IMR-90 (cell line): ENCODE results near the gene PCDHGA8. TPM values are rescaled to one million over a fixed set of nuclear protein-coding genes. Genes with fewer than 3 reads are reported as not detected.
"Not testable (repeated sequence)": the region's sequence is repeated elsewhere in the genome, so short reads cannot be mapped to it uniquely, and the experiment has no call there.

Source experiments
- ATAC-seq: fragments of 200-7000 bp; cut with Tn5 transposase; 2 replicates; pipeline ENCODE4 v1.9.1; 2020; ENCODE audit warnings: low read depth, mild to moderate bottlenecking, moderate library complexity
- BruUV-seq: library from RNA; stranded (reverse); fragments of 400-500 nt; replicated peaks from 2 replicates; lab custom pipeline; 2021; lab: Mats Ljungman, UMichigan
- CTCF ChIA-PET: fragments of 300-600 bp; formaldehyde crosslinking; extraction: SDS; loops from one replicate; lab custom pipeline; 2021; ENCODE audit warnings: antibody characterized with exemption; lab: Yijun Ruan, JAX
- POLR2A ChIA-PET: fragments of 300-600 bp; sonication (Branson Sonifier 250); formaldehyde crosslinking; loops from one replicate; lab custom pipeline; 2022; ENCODE audit warnings: antibody characterized with exemption; ENCODE audit not compliant: unreplicated experiment; lab: Charles Lee
- DNase-seq: peaks from one replicate; pipeline ENCODE4 v3.0.0; 2013
- H2AFZ ChIP-seq: replicated peaks from 2 replicates; pipeline ENCODE3; 2013; ENCODE audit warnings: low read length, mild to moderate bottlenecking; ENCODE audit not compliant: poor library complexity
- H2AK5ac ChIP-seq: 2 replicates; pipeline ENCODE4 v1.6.1; 2013; ENCODE audit warnings: low read depth, low read length, inconsistent platforms
- H2AK9ac ChIP-seq: replicated peaks from 2 replicates; pipeline ENCODE3; 2013; ENCODE audit warnings: mild to moderate bottlenecking, low read depth, low read length, moderate library complexity; ENCODE audit not compliant: poor library complexity
- H2BK120ac ChIP-seq: 2 replicates; pipeline ENCODE4 v1.6.1; 2013; ENCODE audit warnings: low read depth, low read length, inconsistent platforms
- H2BK15ac ChIP-seq: 3 replicates; pipeline ENCODE4 v1.6.1; 2013; ENCODE audit warnings: low read depth, low read length, inconsistent platforms
- H2BK20ac ChIP-seq: 2 replicates; pipeline ENCODE4 v1.6.1; 2013; ENCODE audit warnings: low read depth, mild to moderate bottlenecking, inconsistent platforms, low read length, moderate library complexity
- H2BK5ac ChIP-seq: 2 replicates; pipeline ENCODE4 v1.6.1; 2013; ENCODE audit warnings: mild to moderate bottlenecking, low read depth, low read length, inconsistent platforms; ENCODE audit not compliant: poor library complexity, severe bottlenecking
- H3K14ac ChIP-seq: replicated peaks from 2 replicates; pipeline ENCODE4 v1.6.1; 2013; ENCODE audit warnings: low read depth, low read length, inconsistent platforms
- H3K18ac ChIP-seq: 2 replicates; pipeline ENCODE4 v1.6.1; 2013; ENCODE audit warnings: low read depth, low read length, control low read depth
- H3K23ac ChIP-seq: 2 replicates; pipeline ENCODE4 v1.6.1; 2013; ENCODE audit warnings: low read depth, low read length, inconsistent platforms
- H3K27ac ChIP-seq: 2 replicates; pipeline ENCODE4 v1.5.1; 2013; ENCODE audit warnings: mild to moderate bottlenecking, control low read depth, low read length; ENCODE audit not compliant: insufficient read depth
- H3K27me3 ChIP-seq: 2 replicates; pipeline ENCODE4 v1.6.1; 2013; ENCODE audit warnings: low read length; ENCODE audit not compliant: control insufficient read depth, insufficient read depth
- H3K36me3 ChIP-seq: 2 replicates; pipeline ENCODE4 v1.6.1; 2013; ENCODE audit warnings: low read length, mixed read lengths; ENCODE audit not compliant: control insufficient read depth, insufficient read depth
- H3K4ac ChIP-seq: 2 replicates; pipeline ENCODE4 v1.6.1; 2013; ENCODE audit warnings: low read depth, low read length, inconsistent platforms
- H3K4me1 ChIP-seq: 2 replicates; pipeline ENCODE4 v1.6.1; 2013; ENCODE audit warnings: low read length, mixed read lengths; ENCODE audit not compliant: control insufficient read depth, insufficient read depth
- H3K4me2 ChIP-seq: 2 replicates; pipeline ENCODE4 v1.6.1; 2013; ENCODE audit warnings: low read depth, mild to moderate bottlenecking, control low read depth, low read length, moderate library complexity
- H3K4me3 ChIP-seq: 2 replicates; pipeline ENCODE4 v1.5.1; 2013; ENCODE audit warnings: low read depth, mild to moderate bottlenecking, control low read depth, low read length, moderate library complexity; ENCODE audit not compliant: insufficient read depth
- H3K56ac ChIP-seq: 2 replicates; pipeline ENCODE4 v1.6.1; 2013; ENCODE audit warnings: low read length, inconsistent platforms; ENCODE audit not compliant: insufficient read depth; ENCODE audit errors: extremely low read depth
- H3K79me1 ChIP-seq, 2 experiments: 2 replicates each; pipeline ENCODE4 v1.6.1; 2013; ENCODE audit warnings: low read length in 2 of 2, inconsistent platforms in 1 of 2, low read depth in 1 of 2
- H3K9ac ChIP-seq: 2 replicates; pipeline ENCODE4 v1.6.1; 2013; ENCODE audit warnings: low read depth, low read length, control low read depth
- H3K9me1 ChIP-seq: 2 replicates; pipeline ENCODE4 v1.6.1; 2013; ENCODE audit warnings: low read length, inconsistent platforms; ENCODE audit not compliant: insufficient read depth
- H3K9me3 ChIP-seq: 2 replicates; pipeline ENCODE4 v1.6.1; 2013; ENCODE audit warnings: low read length; ENCODE audit not compliant: control insufficient read depth, insufficient read depth
- H4K20me1 ChIP-seq: 2 replicates; pipeline ENCODE4 v1.6.1; 2013; ENCODE audit warnings: low read length, inconsistent platforms; ENCODE audit not compliant: insufficient read depth
- H4K5ac ChIP-seq: 2 replicates; pipeline ENCODE4 v1.6.1; 2013; ENCODE audit warnings: mild to moderate bottlenecking, low read depth, low read length, control low read depth
- H4K8ac ChIP-seq, 2 experiments: 2 replicates each; pipeline ENCODE4 v1.6.1; 2013; ENCODE audit warnings: low read depth in 2 of 2, low read length in 2 of 2, control low read depth in 1 of 2, inconsistent platforms in 1 of 2
- H4K91ac ChIP-seq: 2 replicates; pipeline ENCODE4 v1.6.1; 2013; ENCODE audit warnings: low read depth, low read length, inconsistent platforms; ENCODE audit not compliant: insufficient read depth
- BHLHE40 ChIP-seq: fragments of 150-350 bp; IDR thresholded peaks from 2 replicates; pipeline ENCODE4 v1.6.1; 2016; ENCODE audit warnings: mild to moderate bottlenecking, low read depth, low read length
- CTCF ChIP-seq: conservative IDR thresholded peaks from 2 replicates; pipeline ENCODE4 v1.5.1; 2012; ENCODE audit warnings: mild to moderate bottlenecking, low read depth, low read length, improper control_type of control experiment
- ELK1 ChIP-seq: fragments of 150-350 bp; IDR thresholded peaks from 2 replicates; pipeline ENCODE4 v1.6.1; 2016; ENCODE audit warnings: low read depth, mild to moderate bottlenecking, low read length, moderate library complexity, borderline replicate concordance
- FOS ChIP-seq: fragments of 150-350 bp; IDR thresholded peaks from 2 replicates; pipeline ENCODE4 v1.6.1; 2016; ENCODE audit warnings: low read depth, low read length
- MAFK ChIP-seq: IDR thresholded peaks from 2 replicates; pipeline ENCODE4 v1.6.1; 2012; ENCODE audit warnings: low read depth, low read length, improper control_type of control experiment
- MXI1 ChIP-seq: IDR thresholded peaks from 2 replicates; pipeline ENCODE4 v1.6.1; 2012; ENCODE audit warnings: low read depth, mild to moderate bottlenecking, low read length, moderate library complexity, borderline replicate concordance
- POLR2A ChIP-seq: IDR thresholded peaks from 2 replicates; pipeline ENCODE4 v1.6.1; 2012; ENCODE audit warnings: mild to moderate bottlenecking, low read depth, low read length
- RFX5 ChIP-seq: IDR thresholded peaks from 2 replicates; pipeline ENCODE4 v1.8.0; 2012; ENCODE audit warnings: low read depth, mild to moderate bottlenecking, low read length, moderate library complexity
- WGBS, 2 experiments: methylation state at CpG; one replicate each; pipeline versions ENCODE4 v1.1.5 to v1.1.7; 2013; ENCODE audit warnings: missing lambda C conversion rate in 2 of 2; ENCODE audit not compliant: insufficient read length in 1 of 2; ENCODE audit errors: extremely low coverage in 2 of 2; 5-methylcytosine and 5-hydroxymethylcytosine counted together
- dilution Hi-C: fragments of 300-500 bp; cut with HindIII; formaldehyde crosslinking; loops from one replicate; pipeline ENCODE4 v1.14.3; 2018; ENCODE audit warnings: low sequenced_read_pairs; ENCODE audit not compliant: unreplicated experiment
- in situ Hi-C: fragments of 300-500 bp; cut with MboI; formaldehyde crosslinking; loops from 3 replicates; pipeline ENCODE4 v1.14.3; 2019; ENCODE audit warnings: low sequenced_read_pairs, inconsistent platforms, mixed read lengths
- intact Hi-C: fragments of 100-400 bp; cut with micrococcal nuclease; formaldehyde crosslinking; loops from 2 replicates; pipeline ENCODE4 v1.10.0; 2022
- polyA plus RNA-seq, 3 experiments: library from polyadenylated mRNA; depleted of rRNA; stranded (reverse); fragments of >200 nt; gene quantifications; 2 replicates each; pipeline ENCODE4 v1.2.3, GENCODE V29; 2012; ENCODE audit warnings: low replicate concordance in 1 of 3
- total RNA-seq: library from RNA; depleted of rRNA; stranded (reverse); fragments of >200 nt; gene quantifications from 2 replicates; pipeline ENCODE4 v1.2.3, GENCODE V29; 2012

PCDHGA8 gene
- total and polyA plus RNA-seq, 2 of the 4 experiments (the other 2 are of a cell fraction), result 0.89 to 2.0 TPM

DNA sequence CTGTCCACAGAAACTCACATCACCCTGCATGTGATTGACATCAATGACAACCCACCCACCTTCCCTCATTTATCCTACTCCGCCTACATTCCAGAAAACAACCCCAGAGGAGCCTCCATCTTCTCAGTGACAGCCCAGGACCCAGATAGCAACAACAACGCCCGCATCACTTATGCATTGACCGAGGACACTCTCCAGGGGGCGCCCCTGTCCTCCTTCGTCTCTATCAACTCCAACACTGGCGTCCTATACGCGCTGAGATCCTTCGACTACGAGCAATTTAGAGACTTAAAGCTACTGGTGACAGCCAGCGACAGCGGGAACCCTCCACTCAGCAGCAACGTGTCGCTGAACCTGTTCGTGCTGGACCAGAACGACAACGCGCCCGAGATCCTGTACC lies 47.1 kb upstream of the PCDHGA8 start:
- Histone ChIP-seq H3K14ac (no peak overlapping the region), H3K79me1 (no peaks in the 10 kb centered on the region), H3K4me1 (no peaks in the 10 kb centered on the region), H3K56ac (no peak overlapping the region), H3K36me3 (0 out of 2 replicates have a peak, but pooled peaks cover 2% of the 10 kb centered on the region), H3K27me3 (no peaks in the 10 kb centered on the region), H3K9me3 (peaks cover 29% of the 10 kb centered on the region), H4K20me1 (no peaks in the 10 kb centered on the region), H3K9ac (no peak overlapping the region), H3K9me1 (no peaks in the 10 kb centered on the region), H2BK5ac (no peak overlapping the region), H3K4ac (no peak overlapping the region), H2AK9ac (no peak overlapping the region), H2AFZ (no peak overlapping the region), H4K91ac (no peak overlapping the region), H3K27ac (no peak overlapping the region), H2BK120ac (no peak overlapping the region), H2BK15ac (no peak overlapping the region), H2AK5ac (no peak overlapping the region), H4K8ac (no peak overlapping the region), H2BK20ac (no peak overlapping the region), H3K23ac (no peak overlapping the region), H3K18ac (no peak overlapping the region), H3K4me3 (no peak overlapping the region), H4K5ac (no peak overlapping the region), H3K4me2 (no peak overlapping the region)
- ChIA-PET CTCF (no interaction called here), POLR2A (no interaction called here)
- BruUV-seq, result no TSS peak
- intact Hi-C loops, result no loop called here
- ATAC-seq (no peak), DNase-seq (no peak)
- WGBS, 2 experiments, result 33% methylated on average over 7 of the region's 20 CpGs; no CpG with 5 or more reads in 1 of the 2 experiments
- TF ChIP-seq FOS (no peak), MXI1 (no peak), BHLHE40 (no peak), CTCF (no peak), MAFK (no peak), RFX5 (no peak), POLR2A (no peak), ELK1 (no peak)
- in situ Hi-C loops, result no loop called here
- dilution Hi-C loops, result no loop called here

GRCh38 chr5:141346017-141346416 lies 46.4 kb upstream of the PCDHGA8 start:
- H2AFZ ChIP-seq, H4K20me1 ChIP-seq, H3K4me3 ChIP-seq, H3K27ac ChIP-seq, H3K56ac ChIP-seq, H4K8ac ChIP-seq, H3K4ac ChIP-seq, dilution Hi-C loops, H3K4me2 ChIP-seq, H2BK5ac ChIP-seq, H4K5ac ChIP-seq, H2BK120ac ChIP-seq, BruUV-seq, H3K9ac ChIP-seq, intact Hi-C loops, in situ Hi-C loops, H3K36me3 ChIP-seq, H3K4me1 ChIP-seq, H3K14ac ChIP-seq, H2AK5ac ChIP-seq, H3K9me1 ChIP-seq, H3K79me1 ChIP-seq, POLR2A ChIA-PET, H2BK15ac ChIP-seq, H2AK9ac ChIP-seq, H3K23ac ChIP-seq, H2BK20ac ChIP-seq, H3K18ac ChIP-seq, H4K91ac ChIP-seq, CTCF ChIA-PET, ATAC-seq, H3K27me3 ChIP-seq, DNase-seq: not testable (repeated sequence)
- no CpG with 5 or more reads among the region's 35 CpGs for WGBS, 2 experiments
- peaks cover 27% of the 10 kb centered on the region for H3K9me3 ChIP-seq
